IMR-90 (cell line): ENCODE results near the gene TEX36. TPM values are rescaled to one million over a fixed set of nuclear protein-coding genes. Genes with fewer than 3 reads are reported as not detected.
"Not testable (repeated sequence)": the region's sequence is repeated elsewhere in the genome, so short reads cannot be mapped to it uniquely, and the experiment has no call there.

Experiments used
- ATAC-seq: fragments of 200-7000 bp; cut with Tn5 transposase; 2 replicates; pipeline ENCODE4 v1.9.1; 2020; ENCODE audit warnings: low read depth, mild to moderate bottlenecking, moderate library complexity
- BruUV-seq: library from RNA; stranded (reverse); fragments of 400-500 nt; replicated peaks from 2 replicates; lab custom pipeline; 2021; lab: Mats Ljungman, UMichigan
- CTCF ChIA-PET: fragments of 300-600 bp; formaldehyde crosslinking; extraction: SDS; loops from one replicate; lab custom pipeline; 2021; ENCODE audit warnings: antibody characterized with exemption; lab: Yijun Ruan, JAX
- POLR2A ChIA-PET: fragments of 300-600 bp; sonication (Branson Sonifier 250); formaldehyde crosslinking; loops from one replicate; lab custom pipeline; 2022; ENCODE audit warnings: antibody characterized with exemption; ENCODE audit not compliant: unreplicated experiment; lab: Charles Lee
- DNase-seq: peaks from one replicate; pipeline ENCODE4 v3.0.0; 2013
- H2AFZ ChIP-seq: replicated peaks from 2 replicates; pipeline ENCODE3; 2013; ENCODE audit warnings: low read length, mild to moderate bottlenecking; ENCODE audit not compliant: poor library complexity
- H2AK5ac ChIP-seq: 2 replicates; pipeline ENCODE4 v1.6.1; 2013; ENCODE audit warnings: low read depth, low read length, inconsistent platforms
- H2AK9ac ChIP-seq: replicated peaks from 2 replicates; pipeline ENCODE3; 2013; ENCODE audit warnings: mild to moderate bottlenecking, low read depth, low read length, moderate library complexity; ENCODE audit not compliant: poor library complexity
- H2BK120ac ChIP-seq: 2 replicates; pipeline ENCODE4 v1.6.1; 2013; ENCODE audit warnings: low read depth, low read length, inconsistent platforms
- H2BK15ac ChIP-seq: 3 replicates; pipeline ENCODE4 v1.6.1; 2013; ENCODE audit warnings: low read depth, low read length, inconsistent platforms
- H2BK20ac ChIP-seq: 2 replicates; pipeline ENCODE4 v1.6.1; 2013; ENCODE audit warnings: low read depth, mild to moderate bottlenecking, inconsistent platforms, low read length, moderate library complexity
- H2BK5ac ChIP-seq: 2 replicates; pipeline ENCODE4 v1.6.1; 2013; ENCODE audit warnings: mild to moderate bottlenecking, low read depth, low read length, inconsistent platforms; ENCODE audit not compliant: poor library complexity, severe bottlenecking
- H3K14ac ChIP-seq: replicated peaks from 2 replicates; pipeline ENCODE4 v1.6.1; 2013; ENCODE audit warnings: low read depth, low read length, inconsistent platforms
- H3K18ac ChIP-seq: 2 replicates; pipeline ENCODE4 v1.6.1; 2013; ENCODE audit warnings: low read depth, low read length, control low read depth
- H3K23ac ChIP-seq: 2 replicates; pipeline ENCODE4 v1.6.1; 2013; ENCODE audit warnings: low read depth, low read length, inconsistent platforms
- H3K27ac ChIP-seq: 2 replicates; pipeline ENCODE4 v1.5.1; 2013; ENCODE audit warnings: mild to moderate bottlenecking, control low read depth, low read length; ENCODE audit not compliant: insufficient read depth
- H3K27me3 ChIP-seq: 2 replicates; pipeline ENCODE4 v1.6.1; 2013; ENCODE audit warnings: low read length; ENCODE audit not compliant: control insufficient read depth, insufficient read depth
- H3K36me3 ChIP-seq: 2 replicates; pipeline ENCODE4 v1.6.1; 2013; ENCODE audit warnings: low read length, mixed read lengths; ENCODE audit not compliant: control insufficient read depth, insufficient read depth
- H3K4ac ChIP-seq: 2 replicates; pipeline ENCODE4 v1.6.1; 2013; ENCODE audit warnings: low read depth, low read length, inconsistent platforms
- H3K4me1 ChIP-seq: 2 replicates; pipeline ENCODE4 v1.6.1; 2013; ENCODE audit warnings: low read length, mixed read lengths; ENCODE audit not compliant: control insufficient read depth, insufficient read depth
- H3K4me2 ChIP-seq: 2 replicates; pipeline ENCODE4 v1.6.1; 2013; ENCODE audit warnings: low read depth, mild to moderate bottlenecking, control low read depth, low read length, moderate library complexity
- H3K4me3 ChIP-seq: 2 replicates; pipeline ENCODE4 v1.5.1; 2013; ENCODE audit warnings: low read depth, mild to moderate bottlenecking, control low read depth, low read length, moderate library complexity; ENCODE audit not compliant: insufficient read depth
- H3K56ac ChIP-seq: 2 replicates; pipeline ENCODE4 v1.6.1; 2013; ENCODE audit warnings: low read length, inconsistent platforms; ENCODE audit not compliant: insufficient read depth; ENCODE audit errors: extremely low read depth
- H3K79me1 ChIP-seq, 2 experiments: 2 replicates each; pipeline ENCODE4 v1.6.1; 2013; ENCODE audit warnings: low read length in 2 of 2, inconsistent platforms in 1 of 2, low read depth in 1 of 2
- H3K9ac ChIP-seq: 2 replicates; pipeline ENCODE4 v1.6.1; 2013; ENCODE audit warnings: low read depth, low read length, control low read depth
- H3K9me1 ChIP-seq: 2 replicates; pipeline ENCODE4 v1.6.1; 2013; ENCODE audit warnings: low read length, inconsistent platforms; ENCODE audit not compliant: insufficient read depth
- H3K9me3 ChIP-seq: 2 replicates; pipeline ENCODE4 v1.6.1; 2013; ENCODE audit warnings: low read length; ENCODE audit not compliant: control insufficient read depth, insufficient read depth
- H4K20me1 ChIP-seq: 2 replicates; pipeline ENCODE4 v1.6.1; 2013; ENCODE audit warnings: low read length, inconsistent platforms; ENCODE audit not compliant: insufficient read depth
- H4K5ac ChIP-seq: 2 replicates; pipeline ENCODE4 v1.6.1; 2013; ENCODE audit warnings: mild to moderate bottlenecking, low read depth, low read length, control low read depth
- H4K8ac ChIP-seq, 2 experiments: 2 replicates each; pipeline ENCODE4 v1.6.1; 2013; ENCODE audit warnings: low read depth in 2 of 2, low read length in 2 of 2, control low read depth in 1 of 2, inconsistent platforms in 1 of 2
- H4K91ac ChIP-seq: 2 replicates; pipeline ENCODE4 v1.6.1; 2013; ENCODE audit warnings: low read depth, low read length, inconsistent platforms; ENCODE audit not compliant: insufficient read depth
- BHLHE40 ChIP-seq: fragments of 150-350 bp; IDR thresholded peaks from 2 replicates; pipeline ENCODE4 v1.6.1; 2016; ENCODE audit warnings: mild to moderate bottlenecking, low read depth, low read length
- CHD1 ChIP-seq: IDR thresholded peaks from 2 replicates; pipeline ENCODE4 v1.6.1; 2012; ENCODE audit warnings: low read depth, low read length, improper control_type of control experiment
- CTCF ChIP-seq: conservative IDR thresholded peaks from 2 replicates; pipeline ENCODE4 v1.5.1; 2012; ENCODE audit warnings: mild to moderate bottlenecking, low read depth, low read length, improper control_type of control experiment
- ELK1 ChIP-seq: fragments of 150-350 bp; IDR thresholded peaks from 2 replicates; pipeline ENCODE4 v1.6.1; 2016; ENCODE audit warnings: low read depth, mild to moderate bottlenecking, low read length, moderate library complexity, borderline replicate concordance
- MXI1 ChIP-seq: IDR thresholded peaks from 2 replicates; pipeline ENCODE4 v1.6.1; 2012; ENCODE audit warnings: low read depth, mild to moderate bottlenecking, low read length, moderate library complexity, borderline replicate concordance
- RAD21 ChIP-seq: IDR thresholded peaks from 2 replicates; pipeline ENCODE4 v1.6.1; 2012; ENCODE audit warnings: low read length, improper control_type of control experiment
- WGBS, 2 experiments: methylation state at CpG; one replicate each; pipeline versions ENCODE4 v1.1.5 to v1.1.7; 2013; ENCODE audit warnings: missing lambda C conversion rate in 2 of 2; ENCODE audit not compliant: insufficient read length in 1 of 2; ENCODE audit errors: extremely low coverage in 2 of 2; 5-methylcytosine and 5-hydroxymethylcytosine counted together
- dilution Hi-C: fragments of 300-500 bp; cut with HindIII; formaldehyde crosslinking; loops from one replicate; pipeline ENCODE4 v1.14.3; 2018; ENCODE audit warnings: low sequenced_read_pairs; ENCODE audit not compliant: unreplicated experiment
- in situ Hi-C: fragments of 300-500 bp; cut with MboI; formaldehyde crosslinking; loops from 3 replicates; pipeline ENCODE4 v1.14.3; 2019; ENCODE audit warnings: low sequenced_read_pairs, inconsistent platforms, mixed read lengths
- intact Hi-C: fragments of 100-400 bp; cut with micrococcal nuclease; formaldehyde crosslinking; loops from 2 replicates; pipeline ENCODE4 v1.10.0; 2022
- polyA plus RNA-seq, 3 experiments: library from polyadenylated mRNA; depleted of rRNA; stranded (reverse); fragments of >200 nt; gene quantifications; 2 replicates each; pipeline ENCODE4 v1.2.3, GENCODE V29; 2012; ENCODE audit warnings: low replicate concordance in 1 of 3
- total RNA-seq: library from RNA; depleted of rRNA; stranded (reverse); fragments of >200 nt; gene quantifications from 2 replicates; pipeline ENCODE4 v1.2.3, GENCODE V29; 2012

The TEX36 gene
- total and polyA plus RNA-seq, 2 of the 4 experiments (the other 2 are of a cell fraction), result not detected

- ChIA-PET POLR2A (no interaction called here), CTCF (no interaction called here)
- H2AK9ac ChIP-seq, result no peak overlapping the region
- H3K4ac ChIP-seq, result no peak overlapping the region
- in situ Hi-C loops (no loop called here), dilution Hi-C loops (no loop called here), intact Hi-C loops (loop anchor here (10.0 kb wide), 1 partner anchor 576 kb away; no protein-coding TSS in a partner anchor)
- H3K18ac ChIP-seq, result no peak overlapping the region
- no peak overlapping the region for H3K27ac ChIP-seq
- H2BK120ac ChIP-seq, result no peak overlapping the region
- H3K36me3 ChIP-seq, result no peaks in the 10 kb centered on the region
- no peak overlapping the region for H2AK5ac ChIP-seq
- H3K4me3 ChIP-seq, result no peak overlapping the region
- no peaks in the 10 kb centered on the region for H3K9me1 ChIP-seq
- WGBS, 2 experiments, result no CpG with 5 or more reads among the region's 1 CpG
- no TSS peak for BruUV-seq
- no peak overlapping the region for H2BK15ac ChIP-seq
- ATAC-seq (no peak), DNase-seq (no peak)
- no peak overlapping the region for H2BK5ac ChIP-seq
- no peak overlapping the region for H3K14ac ChIP-seq
- no peaks in the 10 kb centered on the region for H3K4me1 ChIP-seq
- H4K91ac ChIP-seq, result no peak overlapping the region
- H3K23ac ChIP-seq, result no peak overlapping the region
- H3K56ac ChIP-seq, result no peak overlapping the region
- H4K8ac ChIP-seq, result no peak overlapping the region
- TF ChIP-seq CHD1, result no peak
- no peak for TF ChIP-seq ELK1
- no peak for TF ChIP-seq RAD21
- no peak for TF ChIP-seq MXI1
- TF ChIP-seq CTCF, result no peak
- no peak for TF ChIP-seq BHLHE40
- no peak overlapping the region for H4K5ac ChIP-seq
- no peak overlapping the region for H3K4me2 ChIP-seq
- no peak overlapping the region for H2BK20ac ChIP-seq
- no peaks in the 10 kb centered on the region for H3K9me3 ChIP-seq
- H3K27me3 ChIP-seq, result no peaks in the 10 kb centered on the region
- no peaks in the 10 kb centered on the region for H3K79me1 ChIP-seq
- no peak overlapping the region for H3K9ac ChIP-seq
- no peaks in the 10 kb centered on the region for H4K20me1 ChIP-seq
- no peak overlapping the region for H2AFZ ChIP-seq
These were observed 62.6 kb downstream of the TEX36 start for GRCh38 chr10:125620401-125620800.

GRCh38 chr10:125613062-125613461 is 69.9 kb downstream of the TEX36 start:
- CTCF ChIA-PET, result interaction anchor here (1.0 kb wide), 1 partner anchor 15 kb away, joined by 3 read pairs; no protein-coding TSS in a partner anchor
- H4K5ac ChIP-seq, H3K79me1 ChIP-seq, H4K8ac ChIP-seq, H3K27me3 ChIP-seq, H3K9me1 ChIP-seq, H3K23ac ChIP-seq, H2AK5ac ChIP-seq, H3K4me1 ChIP-seq, POLR2A ChIA-PET, H3K4me2 ChIP-seq, H3K9me3 ChIP-seq, H3K9ac ChIP-seq, intact Hi-C loops, ATAC-seq, H3K36me3 ChIP-seq, H2BK15ac ChIP-seq, in situ Hi-C loops, H2AK9ac ChIP-seq, H3K4me3 ChIP-seq, H3K27ac ChIP-seq, DNase-seq, H2BK5ac ChIP-seq, H2BK120ac ChIP-seq, H4K20me1 ChIP-seq, H3K14ac ChIP-seq, dilution Hi-C loops, H3K18ac ChIP-seq, H2AFZ ChIP-seq, H3K56ac ChIP-seq, H3K4ac ChIP-seq, H4K91ac ChIP-seq, BruUV-seq, H2BK20ac ChIP-seq: not testable (repeated sequence)
- no CpG with 5 or more reads among the region's 8 CpGs for WGBS, 2 experiments
